Measurements from ENCODE around the gene RNU1-4. TPM values are rescaled to one million over a fixed set of nuclear protein-coding genes. Genes with fewer than 3 reads are reported as not detected.

The RNU1-4 gene
- total and polyA plus RNA-seq, 2 of the 13 experiments (the other 11 are each of a cell fraction or from before 2014, with no cell fraction given) = under 0.01 to 11,018 TPM

- TF ChIP-seq LCORL (IDR thresholded peaks at IDR 0.05) (no peak), LCORL (CRISPR knock-in tag; IDR thresholded peaks at IDR 0.05) (no peak), ZBTB10 (CRISPR knock-in tag; IDR thresholded peaks at IDR 0.05; ENCODE audit: borderline replicate concordance) (no peak), ZFX (CRISPR knock-in tag; IDR thresholded peaks at IDR 0.05; ENCODE audit: low read depth) (0 out of 2 replicates have a peak, but pooled peaks have one; percentile 30), THYN1 (CRISPR knock-in tag; IDR thresholded peaks at IDR 0.05; ENCODE audit: borderline replicate concordance, low read depth) (no peak), BRD4 (CRISPR knock-in tag; IDR thresholded peaks at IDR 0.05) (no peak), KAT8 (CRISPR knock-in tag; IDR thresholded peaks at IDR 0.05) (no peak), ZFP90 (CRISPR knock-in tag; IDR thresholded peaks at IDR 0.05; ENCODE audit: borderline replicate concordance) (peak; percentile 63), ZNF432 (CRISPR knock-in tag; IDR thresholded peaks at IDR 0.05; ENCODE audit: borderline replicate concordance) (no peak), ZNF329 (CRISPR knock-in tag; IDR thresholded peaks at IDR 0.05; ENCODE audit: low read depth) (no peak), MED13 (CRISPR knock-in tag; IDR thresholded peaks at IDR 0.05) (no peak), ZNF547 (CRISPR knock-in tag; IDR thresholded peaks at IDR 0.05) (0 out of 2 replicates have a peak, but pooled peaks have one; percentile 28), ZBTB25 (CRISPR knock-in tag; IDR thresholded peaks at IDR 0.05) (no peak), KDM3A (CRISPR knock-in tag; IDR thresholded peaks at IDR 0.05; ENCODE audit: low read depth) (no peak), SCMH1 (CRISPR knock-in tag; IDR thresholded peaks at IDR 0.05; ENCODE audit: borderline replicate concordance) (no peak)
- TF ChIP-seq, protein P1, sequence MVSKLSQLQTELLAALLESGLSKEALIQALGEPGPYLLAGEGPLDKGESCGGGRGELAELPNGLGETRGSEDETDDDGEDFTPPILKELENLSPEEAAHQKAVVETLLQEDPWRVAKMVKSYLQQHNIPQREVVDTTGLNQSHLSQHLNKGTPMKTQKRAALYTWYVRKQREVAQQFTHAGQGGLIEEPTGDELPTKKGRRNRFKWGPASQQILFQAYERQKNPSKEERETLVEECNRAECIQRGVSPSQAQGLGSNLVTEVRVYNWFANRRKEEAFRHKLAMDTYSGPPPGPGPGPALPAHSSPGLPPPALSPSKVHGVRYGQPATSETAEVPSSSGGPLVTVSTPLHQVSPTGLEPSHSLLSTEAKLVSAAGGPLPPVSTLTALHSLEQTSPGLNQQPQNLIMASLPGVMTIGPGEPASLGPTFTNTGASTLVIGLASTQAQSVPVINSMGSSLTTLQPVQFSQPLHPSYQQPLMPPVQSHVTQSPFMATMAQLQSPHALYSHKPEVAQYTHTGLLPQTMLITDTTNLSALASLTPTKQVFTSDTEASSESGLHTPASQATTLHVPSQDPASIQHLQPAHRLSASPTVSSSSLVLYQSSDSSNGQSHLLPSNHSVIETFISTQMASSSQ (IDR thresholded peaks at IDR 0.05; ENCODE audit: low read depth) = no peak
- TF ChIP-seq, protein P1 (CRISPR knock-in tag; IDR thresholded peaks at IDR 0.05; ENCODE audit: borderline replicate concordance) = no peak
- TF ChIP-seq, protein P2, sequence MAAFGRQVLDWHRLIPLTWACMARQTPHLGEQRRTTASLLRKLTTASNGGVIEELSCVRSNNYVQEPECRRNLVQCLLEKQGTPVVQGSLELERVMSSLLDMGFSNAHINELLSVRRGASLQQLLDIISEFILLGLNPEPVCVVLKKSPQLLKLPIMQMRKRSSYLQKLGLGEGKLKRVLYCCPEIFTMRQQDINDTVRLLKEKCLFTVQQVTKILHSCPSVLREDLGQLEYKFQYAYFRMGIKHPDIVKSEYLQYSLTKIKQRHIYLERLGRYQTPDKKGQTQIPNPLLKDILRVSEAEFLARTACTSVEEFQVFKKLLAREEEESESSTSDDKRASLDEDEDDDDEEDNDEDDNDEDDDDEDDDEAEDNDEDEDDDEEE (CRISPR knock-in tag; IDR thresholded peaks at IDR 0.05) = no peak
These were observed 12.9 kb upstream of the RNU1-4 start (continued) for GRCh38 chr1:16727190-16728111.
